SK-N-SH (cell line): ENCODE results near the gene ACTR1A. TPM values are rescaled to one million over a fixed set of nuclear protein-coding genes. Genes with fewer than 3 reads are reported as not detected.

Experiments
- CTCF ChIA-PET: fragments of 300-600, 350-600 bp; formaldehyde crosslinking; extraction: SDS; loops from one replicate; lab custom pipeline; 2021; lab: Yijun Ruan, JAX
- POLR2A ChIA-PET: fragments of 350-600 bp; sonication (Branson Sonifier 250); formaldehyde crosslinking; extraction: SDS; loops from one replicate; lab custom pipeline; 2020; ENCODE audit warnings: antibody characterized with exemption, inconsistent platforms; lab: Yijun Ruan, JAX
- DNase-seq: peaks from one replicate; pipeline ENCODE4 v3.0.0; 2012
- H2AFZ ChIP-seq: fragments of 200-600 bp; sonication (generic); 2 replicates; pipeline ENCODE4 v1.8.1; 2016; ENCODE audit warnings: antibody characterized with exemption, mild to moderate bottlenecking, low read depth
- H3F3A ChIP-seq: fragments of 200-600 bp; sonication (generic); replicated peaks from 2 replicates; pipeline ENCODE3; 2016; ENCODE audit warnings: antibody characterized with exemption, mild to moderate bottlenecking; ENCODE audit not compliant: insufficient read depth
- H3K27ac ChIP-seq, 2 experiments: fragments of 200-500 bp in 1 of 2; fragments of 200-600 bp in 1 of 2; sonication (Bioruptor generic) in 1 of 2; sonication (generic), shearing (Covaris generic) in 1 of 2; 2 replicates each; pipeline versions ENCODE4 v1.5.1 to v1.6.1; 2014 to 2016; ENCODE audit warnings: low read depth in 2 of 2, inconsistent platforms in 1 of 2, low read length in 1 of 2, mild to moderate bottlenecking in 1 of 2, mixed read lengths in 1 of 2
- H3K27me3 ChIP-seq: fragments of 200-600 bp; sonication (generic), shearing (Covaris generic); 2 replicates; pipeline ENCODE4 v1.6.1; 2016; ENCODE audit warnings: mixed run types; ENCODE audit not compliant: insufficient read depth
- H3K36me3 ChIP-seq, 2 experiments: fragments of 200-500 bp in 1 of 2; fragments of 200-600 bp in 1 of 2; sonication (Bioruptor generic) in 1 of 2; sonication (generic) in 1 of 2; replicated peaks in 1 of 2; 2 replicates each; pipeline versions ENCODE3 to v1.5.1; 2014 to 2016; ENCODE audit warnings: low read length in 1 of 2, mild to moderate bottlenecking in 1 of 2; ENCODE audit not compliant: insufficient read depth in 2 of 2, control insufficient read depth in 1 of 2
- H3K4me1 ChIP-seq, 2 experiments: fragments of 200-500 bp in 1 of 2; fragments of 200-600 bp in 1 of 2; sonication (Bioruptor generic) in 1 of 2; sonication (generic), shearing (Covaris generic) in 1 of 2; 2 replicates each; pipeline versions ENCODE4 v1.5.1 to v1.6.1; 2014 to 2016; ENCODE audit warnings: low read depth in 1 of 2, low read length in 1 of 2, mixed run types in 1 of 2; ENCODE audit not compliant: insufficient read depth in 2 of 2, control insufficient read depth in 1 of 2
- H3K4me2 ChIP-seq: fragments of 200-600 bp; sonication (generic), shearing (Covaris generic); 2 replicates; pipeline ENCODE4 v1.6.1; 2017; ENCODE audit warnings: mixed run types
- H3K4me3 ChIP-seq, 2 experiments: fragments of 200-500 bp in 1 of 2; fragments of 200-600 bp in 1 of 2; sonication (Bioruptor generic) in 1 of 2; sonication (generic), shearing (Covaris generic) in 1 of 2; 2 replicates each; pipeline versions ENCODE4 v1.5.1 to v1.8.1; 2014 to 2016; ENCODE audit warnings: low read depth in 2 of 2, inconsistent platforms in 1 of 2, low read length in 1 of 2, mild to moderate bottlenecking in 1 of 2, mixed read lengths in 1 of 2, moderate library complexity in 1 of 2
- H3K79me2 ChIP-seq: fragments of 200-600 bp; sonication (generic); 2 replicates; pipeline ENCODE4 v1.8.1; 2017; ENCODE audit warnings: mild to moderate bottlenecking; ENCODE audit not compliant: insufficient read depth
- H3K9ac ChIP-seq: fragments of 200-600 bp; sonication (generic); 2 replicates; pipeline ENCODE4 v1.6.1; 2017; ENCODE audit warnings: mixed run types
- H3K9me2 ChIP-seq: fragments of 200-600 bp; sonication (generic); 2 replicates; pipeline ENCODE4 v1.6.1; 2017; ENCODE audit warnings: mixed run types
- H3K9me3 ChIP-seq: fragments of 200-600 bp; sonication (generic); 2 replicates; pipeline ENCODE4 v1.6.1; 2017; ENCODE audit warnings: mixed run types, mild to moderate bottlenecking, moderate library complexity
- H4K20me1 ChIP-seq: fragments of 200-600 bp; sonication (generic); 2 replicates; pipeline ENCODE4 v1.6.1; 2017; ENCODE audit warnings: mild to moderate bottlenecking, mixed run types; ENCODE audit not compliant: insufficient read depth
- CHD2 ChIP-seq: fragments of 150-350 bp; IDR thresholded peaks from 2 replicates; pipeline ENCODE4 v1.6.1; 2018; ENCODE audit warnings: low read length; ENCODE audit not compliant: partially characterized antibody
- CTCF ChIP-seq: fragments of 200-600 bp; sonication (generic); IDR thresholded peaks from 2 replicates; pipeline ENCODE4 v1.6.1; 2017; ENCODE audit warnings: antibody characterized with exemption, mild to moderate bottlenecking, moderate library complexity
- EP300 ChIP-seq, 2 experiments: IDR thresholded peaks; 2 replicates each; pipeline versions ENCODE4 v1.4.0 to v1.6.1; 2012; ENCODE audit warnings: borderline replicate concordance in 1 of 2, low read depth in 1 of 2, low read length in 1 of 2
- FOSL2 ChIP-seq: IDR thresholded peaks from 2 replicates; pipeline ENCODE4 v1.4.0; 2012; ENCODE audit warnings: low read depth, mild to moderate bottlenecking, moderate library complexity, borderline replicate concordance
- GATA2 ChIP-seq: sonication (generic); formaldehyde crosslinking; IDR thresholded peaks from 2 replicates; pipeline ENCODE4 v1.5.0; 2020; ENCODE audit warnings: mild to moderate bottlenecking, missing genetic modification reagents
- IRF3 ChIP-seq: fragments of 150-350 bp; IDR thresholded peaks from 2 replicates; pipeline ENCODE4 v1.6.1; 2016; ENCODE audit warnings: mild to moderate bottlenecking, low read depth, low read length
- MEF2A ChIP-seq: IDR thresholded peaks from 2 replicates; pipeline ENCODE4 v1.4.0; 2012; ENCODE audit warnings: low read depth, borderline replicate concordance
- PBX3 ChIP-seq: IDR thresholded peaks from 2 replicates; pipeline ENCODE4; 2012
- POLR2AphosphoS5 ChIP-seq: IDR thresholded peaks from 2 replicates; pipeline ENCODE4 v1.6.1; 2012; ENCODE audit warnings: low read depth, low read length
- RXRA ChIP-seq: IDR thresholded peaks from 2 replicates; pipeline ENCODE4 v1.4.0; 2012; ENCODE audit warnings: low read depth, mild to moderate bottlenecking, borderline replicate concordance
- TAF1 ChIP-seq: IDR thresholded peaks from 2 replicates; pipeline ENCODE4 v1.6.1; 2012; ENCODE audit warnings: low read depth, mild to moderate bottlenecking, low read length, moderate library complexity, borderline replicate concordance
- TEAD4 ChIP-seq: IDR thresholded peaks from 2 replicates; pipeline ENCODE4 v1.4.0; 2012; ENCODE audit warnings: mild to moderate bottlenecking, borderline replicate concordance; ENCODE audit not compliant: insufficient read depth
- USF1 ChIP-seq: IDR thresholded peaks from 2 replicates; pipeline ENCODE4 v1.4.0; 2012; ENCODE audit warnings: low read depth, borderline replicate concordance
- YY1 ChIP-seq: IDR thresholded peaks from 2 replicates; pipeline ENCODE4 v1.4.0; 2012; ENCODE audit warnings: low read depth, mild to moderate bottlenecking
- WGBS: methylation state at CpG from one replicate; pipeline ENCODE4 v1.1.6; 2017; ENCODE audit warnings: low lambda C conversion rate; 5-methylcytosine and 5-hydroxymethylcytosine counted together
- polyA plus RNA-seq, 3 experiments: library from polyadenylated mRNA; depleted of rRNA; stranded (reverse); fragments of >200 nt; gene quantifications; 2 replicates each; pipeline ENCODE4 v1.2.3, GENCODE V29; 2012
- TF ChIP-seq, protein P1 (sequence below): IDR thresholded peaks from 2 replicates; pipeline ENCODE4 v1.4.0; 2012; ENCODE audit warnings: low read depth, borderline replicate concordance
- TF ChIP-seq, protein P2 (sequence below): IDR thresholded peaks from 2 replicates; pipeline ENCODE4 v1.4.0; 2012; ENCODE audit warnings: low read depth
- TF ChIP-seq, protein P3 (sequence below): IDR thresholded peaks from 2 replicates; pipeline ENCODE4 v1.6.1; 2012; ENCODE audit warnings: mild to moderate bottlenecking, low read depth, low read length, moderate library complexity

Gene ACTR1A
- polyA plus RNA-seq, 1 of the 3 experiments (the other 2 are of a cell fraction) = 106 TPM

- WGBS = 4% methylated on average over 18 of the region's 52 CpGs
- ChIA-PET POLR2A (interaction anchor here (0.6 to 1.9 kb wide), 14 partner anchors 8 to 1113 kb away, joined by 3 to 41 read pairs (median 4); partner anchors contain the start of genes C10orf95, FBXL15 and NFKB2), CTCF (interaction anchor here (0.6 to 3.3 kb wide), 12 partner anchors 11 to 202 kb away, joined by 3 to 26 read pairs (median 4); partner anchors contain the start of genes C10orf95 and FBXL15)
- Histone ChIP-seq H3K4me1 (peaks cover 0 to 6% of the 10 kb centered on the region in 2 experiments; a peak in 1 of 4 replicates), H3K79me2 (peaks cover 14% of the 10 kb centered on the region), H3K27ac (peak within 1 kb of the TSS; percentile 55 to 80; a peak in 3 of 4 replicates), H2AFZ (peak within 1 kb of the TSS; percentile 100), H3K9me3 (no peaks in the 10 kb centered on the region), H3K27me3 (no peaks in the 10 kb centered on the region), H3K4me3 (peak within 1 kb of the TSS; percentile 82 to 93), H3K9ac (peak within 1 kb of the TSS; percentile 94), H3F3A (peaks cover under 1% of the 10 kb centered on the region), H3K36me3 (peaks cover 0 to 3% of the 10 kb centered on the region in 2 experiments), H3K4me2 (peak within 1 kb of the TSS; percentile 98), H4K20me1 (no peaks in the 10 kb centered on the region), H3K9me2 (no peaks in the 10 kb centered on the region)
- DNase-seq = peak; percentile 94
- TF ChIP-seq, protein P1, sequence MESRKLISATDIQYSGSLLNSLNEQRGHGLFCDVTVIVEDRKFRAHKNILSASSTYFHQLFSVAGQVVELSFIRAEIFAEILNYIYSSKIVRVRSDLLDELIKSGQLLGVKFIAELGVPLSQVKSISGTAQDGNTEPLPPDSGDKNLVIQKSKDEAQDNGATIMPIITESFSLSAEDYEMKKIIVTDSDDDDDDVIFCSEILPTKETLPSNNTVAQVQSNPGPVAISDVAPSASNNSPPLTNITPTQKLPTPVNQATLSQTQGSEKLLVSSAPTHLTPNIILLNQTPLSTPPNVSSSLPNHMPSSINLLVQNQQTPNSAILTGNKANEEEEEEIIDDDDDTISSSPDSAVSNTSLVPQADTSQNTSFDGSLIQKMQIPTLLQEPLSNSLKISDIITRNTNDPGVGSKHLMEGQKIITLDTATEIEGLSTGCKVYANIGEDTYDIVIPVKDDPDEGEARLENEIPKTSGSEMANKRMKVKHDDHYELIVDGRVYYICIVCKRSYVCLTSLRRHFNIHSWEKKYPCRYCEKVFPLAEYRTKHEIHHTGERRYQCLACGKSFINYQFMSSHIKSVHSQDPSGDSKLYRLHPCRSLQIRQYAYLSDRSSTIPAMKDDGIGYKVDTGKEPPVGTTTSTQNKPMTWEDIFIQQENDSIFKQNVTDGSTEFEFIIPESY = peak; percentile 87; the same call in 1 of the 2 replicates
- TF ChIP-seq TAF1 (peak; percentile 81), EP300 (IDR thresholded peaks at IDR 0.05; ENCODE audit: borderline replicate concordance in 1 of 2, low read depth in 1 of 2, low read length in 1 of 2) (peak in 1 of 2 experiments; percentile 8; a peak in 1 of 4 replicates), IRF3 (no peak), PBX3 (peak; percentile 19; the same call in 1 of the 2 replicates), CTCF (no peak), RXRA (no peak), POLR2AphosphoS5 (peak; percentile 80; the same call in 1 of the 2 replicates), MEF2A (no peak), USF1 (no peak), CHD2 (peak; percentile 95), FOSL2 (no peak), YY1 (peak; percentile 99), TEAD4 (no peak), GATA2 (CRISPR knock-in tag) (no peak)
- TF ChIP-seq, protein P2, sequence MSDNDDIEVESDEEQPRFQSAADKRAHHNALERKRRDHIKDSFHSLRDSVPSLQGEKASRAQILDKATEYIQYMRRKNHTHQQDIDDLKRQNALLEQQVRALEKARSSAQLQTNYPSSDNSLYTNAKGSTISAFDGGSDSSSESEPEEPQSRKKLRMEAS = peak; percentile 84
- TF ChIP-seq, protein P3, sequence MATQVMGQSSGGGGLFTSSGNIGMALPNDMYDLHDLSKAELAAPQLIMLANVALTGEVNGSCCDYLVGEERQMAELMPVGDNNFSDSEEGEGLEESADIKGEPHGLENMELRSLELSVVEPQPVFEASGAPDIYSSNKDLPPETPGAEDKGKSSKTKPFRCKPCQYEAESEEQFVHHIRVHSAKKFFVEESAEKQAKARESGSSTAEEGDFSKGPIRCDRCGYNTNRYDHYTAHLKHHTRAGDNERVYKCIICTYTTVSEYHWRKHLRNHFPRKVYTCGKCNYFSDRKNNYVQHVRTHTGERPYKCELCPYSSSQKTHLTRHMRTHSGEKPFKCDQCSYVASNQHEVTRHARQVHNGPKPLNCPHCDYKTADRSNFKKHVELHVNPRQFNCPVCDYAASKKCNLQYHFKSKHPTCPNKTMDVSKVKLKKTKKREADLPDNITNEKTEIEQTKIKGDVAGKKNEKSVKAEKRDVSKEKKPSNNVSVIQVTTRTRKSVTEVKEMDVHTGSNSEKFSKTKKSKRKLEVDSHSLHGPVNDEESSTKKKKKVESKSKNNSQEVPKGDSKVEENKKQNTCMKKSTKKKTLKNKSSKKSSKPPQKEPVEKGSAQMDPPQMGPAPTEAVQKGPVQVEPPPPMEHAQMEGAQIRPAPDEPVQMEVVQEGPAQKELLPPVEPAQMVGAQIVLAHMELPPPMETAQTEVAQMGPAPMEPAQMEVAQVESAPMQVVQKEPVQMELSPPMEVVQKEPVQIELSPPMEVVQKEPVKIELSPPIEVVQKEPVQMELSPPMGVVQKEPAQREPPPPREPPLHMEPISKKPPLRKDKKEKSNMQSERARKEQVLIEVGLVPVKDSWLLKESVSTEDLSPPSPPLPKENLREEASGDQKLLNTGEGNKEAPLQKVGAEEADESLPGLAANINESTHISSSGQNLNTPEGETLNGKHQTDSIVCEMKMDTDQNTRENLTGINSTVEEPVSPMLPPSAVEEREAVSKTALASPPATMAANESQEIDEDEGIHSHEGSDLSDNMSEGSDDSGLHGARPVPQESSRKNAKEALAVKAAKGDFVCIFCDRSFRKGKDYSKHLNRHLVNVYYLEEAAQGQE = peak; percentile 57
Observed at GRCh38 chr10:102432162-102432950, 70.2 kb downstream of the ACTR1A start, which contains the start of gene CUEDC2. TSS of gene CUEDC2 (minus strand) at chr10:102432574. CDS start at chr10:102425188, 7,386 bp downstream.
